K562 (cell line): Measurements from ENCODE around the gene HSPA5. TPM values are rescaled to one million over a fixed set of nuclear protein-coding genes. Genes with fewer than 3 reads are reported as not detected.

Experiments
- ATAC-seq: fragments of 200-7000 bp; cut with Tn5 transposase; 3 replicates; pipeline ENCODE4 v1.9.1; 2020; ENCODE audit warnings: moderate library complexity
- BruUV-seq: library from RNA; stranded (reverse); fragments of 400-500 nt; replicated peaks from 2 replicates; lab custom pipeline; 2021; lab: Mats Ljungman, UMichigan
- CTCF ChIA-PET: fragments of 300-600 bp; formaldehyde crosslinking; extraction: SDS; loops from one replicate; lab custom pipeline; 2021; ENCODE audit warnings: low intra/inter-chr PET ratio; lab: Yijun Ruan, JAX
- POLR2A ChIA-PET: fragments of 300-600, 350-650 bp; sonication (Branson Sonifier 250); formaldehyde crosslinking; extraction: SDS; loops from one replicate; lab custom pipeline; 2021; ENCODE audit warnings: antibody characterized with exemption, inconsistent platforms; lab: Yijun Ruan, JAX
- DNase-seq, 4 experiments: peaks; one replicate each; pipeline versions ENCODE4 v3.0.0 to v3.0.0-alpha.2; 2011 to 2018; ENCODE audit warnings: low spot score in 3 of 4, mixed read lengths in 3 of 4; ENCODE audit errors: extremely low read depth in 1 of 4
- FAIRE-seq: peaks from 2 replicates; lab custom pipeline; 2011; peaks lifted over from hg19 to GRCh38; lab: Jason Lieb, UNC
- H2AFZ ChIP-seq: 2 replicates; pipeline ENCODE4 v1.6.0; 2011; ENCODE audit warnings: low read depth, low read length, control low read depth, inconsistent platforms
- H3K27ac ChIP-seq: fragments of 200-600 bp; 3 replicates; pipeline ENCODE4 v1.8.0; 2011; ENCODE audit warnings: low read depth, mild to moderate bottlenecking, control low read depth, inconsistent platforms, low read length, moderate library complexity, mixed read lengths; ENCODE audit errors: extremely low read depth
- H3K27me3 ChIP-seq, 2 experiments: fragments of 300-600 bp in 1 of 2; 2 replicates in 1 of 2; 3 replicates in 1 of 2; pipeline versions ENCODE4 v1.6.0 to v1.8.0; 2011; ENCODE audit warnings: inconsistent platforms in 2 of 2, low read length in 2 of 2, mild to moderate bottlenecking in 1 of 2, mixed read lengths in 1 of 2, moderate library complexity in 1 of 2; ENCODE audit not compliant: control insufficient read depth in 2 of 2, insufficient read depth in 2 of 2
- H3K36me3 ChIP-seq: fragments of 300-600 bp; 3 replicates; pipeline ENCODE4 v1.8.0; 2011; ENCODE audit warnings: mild to moderate bottlenecking, low read length, inconsistent platforms; ENCODE audit not compliant: control insufficient read depth, insufficient read depth
- H3K4me1 ChIP-seq, 2 experiments: fragments of 200-600 bp in 1 of 2; replicated peaks in 1 of 2; 2 replicates in 1 of 2; 3 replicates in 1 of 2; pipeline versions ENCODE4 v1.5.1 to v1.8.0; 2011; ENCODE audit warnings: inconsistent platforms in 2 of 2, low read length in 2 of 2, mild to moderate bottlenecking in 1 of 2, mixed read lengths in 1 of 2, moderate library complexity in 1 of 2; ENCODE audit not compliant: control insufficient read depth in 2 of 2, insufficient read depth in 2 of 2
- H3K4me2 ChIP-seq: 2 replicates; pipeline ENCODE4 v1.6.1; 2011; ENCODE audit warnings: low read length, control low read depth, inconsistent platforms, mixed read lengths; ENCODE audit not compliant: insufficient read depth
- H3K4me3 ChIP-seq: fragments of 200-600 bp; sonication (generic), shearing (Covaris generic); 2 replicates; pipeline ENCODE4 v1.5.1; 2016; ENCODE audit warnings: control low read depth, inconsistent platforms
- H3K79me2 ChIP-seq: fragments of 200-600 bp; 3 replicates; pipeline ENCODE4 v1.8.0; 2011; ENCODE audit warnings: low read length, inconsistent platforms; ENCODE audit not compliant: control insufficient read depth, insufficient read depth
- H3K9ac ChIP-seq, 2 experiments: 2 replicates each; pipeline versions ENCODE4 v1.6.0 to v1.6.1; 2011; ENCODE audit warnings: low read depth in 2 of 2, low read length in 2 of 2, control low read depth in 1 of 2, inconsistent platforms in 1 of 2, mild to moderate bottlenecking in 1 of 2, mixed read lengths in 1 of 2; ENCODE audit not compliant: insufficient read depth in 1 of 2
- H3K9me1 ChIP-seq: one replicate; pipeline ENCODE4 v1.6.0; 2011; ENCODE audit warnings: inconsistent platforms, mild to moderate bottlenecking, low read length, moderate library complexity; ENCODE audit not compliant: control insufficient read depth, insufficient read depth
- H3K9me3 ChIP-seq: replicated peaks from 2 replicates; pipeline ENCODE4 v1.5.1; 2011; ENCODE audit warnings: low read depth, low read length, inconsistent platforms; ENCODE audit not compliant: control insufficient read depth, insufficient read depth
- H4K20me1 ChIP-seq: replicated peaks from 2 replicates; pipeline ENCODE4 v1.6.1; 2011; ENCODE audit warnings: low read length, inconsistent platforms, mixed read lengths; ENCODE audit not compliant: control insufficient read depth, insufficient read depth
- CBX1 ChIP-seq: sonication (generic); IDR thresholded peaks from 2 replicates; pipeline ENCODE4 v1.6.1; 2016; ENCODE audit warnings: antibody characterized with exemption, low read depth, mild to moderate bottlenecking
- CCNT2 ChIP-seq: IDR thresholded peaks from 2 replicates; pipeline ENCODE4 v1.6.1; 2011; ENCODE audit warnings: borderline replicate concordance, low read depth, mild to moderate bottlenecking, moderate library complexity, mixed read lengths, low read length; ENCODE audit not compliant: insufficient read length; ENCODE audit errors: extremely low read depth
- CHD4 ChIP-seq: fragments of 200-600 bp; sonication (generic); IDR thresholded peaks from 3 replicates; pipeline ENCODE4 v1.6.1; 2012; ENCODE audit warnings: low read depth, mild to moderate bottlenecking, mixed read lengths, low read length, inconsistent platforms; ENCODE audit not compliant: insufficient read depth, insufficient replicate concordance, poor library complexity, severe bottlenecking
- ETV5 ChIP-seq: sonication (generic); formaldehyde crosslinking; IDR thresholded peaks from 2 replicates; pipeline ENCODE4 v1.4.0; 2020; ENCODE audit warnings: low read depth, mild to moderate bottlenecking, missing genetic modification reagents
- FOXK2 ChIP-seq, 2 experiments: fragments of 450-650 bp; IDR thresholded peaks in 1 of 2; conservative IDR thresholded peaks in 1 of 2; 2 replicates each; pipeline ENCODE4 v1.6.1; 2016; ENCODE audit warnings: low read depth in 2 of 2, mild to moderate bottlenecking in 1 of 2
- HINFP ChIP-seq: fragments of 450-650 bp; conservative IDR thresholded peaks from 2 replicates; pipeline ENCODE4 v1.6.1; 2016; ENCODE audit warnings: missing genetic modification characterization, low read depth, mild to moderate bottlenecking, control low read depth, missing compliant biosample characterization
- HNRNPUL1 ChIP-seq: fragments of 200-400 bp; formaldehyde crosslinking; IDR thresholded peaks from 2 replicates; pipeline ENCODE4 v1.6.1; 2017; ENCODE audit warnings: low read length
- MCM2 ChIP-seq: fragments of 450-650 bp; IDR thresholded peaks from 2 replicates; pipeline ENCODE4 v1.6.1; 2017; ENCODE audit warnings: low read depth, mild to moderate bottlenecking
- NR1H2 ChIP-seq: sonication (generic); formaldehyde crosslinking; IDR thresholded peaks from 2 replicates; pipeline ENCODE4 v1.4.0; 2020; ENCODE audit warnings: mild to moderate bottlenecking, missing genetic modification reagents
- PPARD ChIP-seq: fragments of 250-450 bp; sonication (Bioruptor Pico); IDR thresholded peaks from 2 replicates; pipeline ENCODE4 v1.8.0; 2022; ENCODE audit warnings: inconsistent platforms, mild to moderate bottlenecking, moderate library complexity
- PRPF4 ChIP-seq: fragments of 200-400 bp; formaldehyde crosslinking; IDR thresholded peaks from one replicate; pipeline ENCODE4 v1.6.1; 2017; ENCODE audit warnings: low read length, low read depth, mild to moderate bottlenecking; ENCODE audit not compliant: insufficient read depth, poor library complexity, severe bottlenecking
- SNRNP70 ChIP-seq: fragments of 200-400 bp; formaldehyde crosslinking; optimal IDR thresholded peaks from 2 replicates; pipeline ENCODE3; 2017; ENCODE audit warnings: low read depth, low read length
- SRSF9 ChIP-seq: fragments of 200-400 bp; formaldehyde crosslinking; IDR thresholded peaks from 2 replicates; pipeline ENCODE4 v1.6.1; 2017; ENCODE audit warnings: low read depth, low read length, borderline replicate concordance
- STAT5A ChIP-seq: IDR thresholded peaks from 2 replicates; pipeline ENCODE4 v1.6.1; 2012; ENCODE audit warnings: low read length, inconsistent platforms, borderline replicate concordance
- ZKSCAN8 ChIP-seq: fragments of 200-800 bp; sonication (Bioruptor generic); IDR thresholded peaks from 2 replicates; pipeline ENCODE4 v1.6.1; 2016; ENCODE audit warnings: missing genetic modification characterization, missing compliant biosample characterization
- ZMIZ1 ChIP-seq, 2 experiments: fragments of 150-350 bp in 1 of 2; IDR thresholded peaks; 2 replicates each; pipeline ENCODE4 v1.6.1; 2012 to 2016; ENCODE audit warnings: low read depth in 2 of 2, low read length in 2 of 2, mild to moderate bottlenecking in 1 of 2, moderate library complexity in 1 of 2
- ZNF134 ChIP-seq: fragments of 250-450 bp; sonication (Bioruptor Pico); conservative IDR thresholded peaks from 2 replicates; pipeline ENCODE4 v1.4.0; 2020
- ZNF253 ChIP-seq: fragments of 250-450 bp; sonication (Bioruptor Pico); conservative IDR thresholded peaks from 2 replicates; pipeline ENCODE4 v1.6.1; 2021; ENCODE audit warnings: mild to moderate bottlenecking
- ZNF316 ChIP-seq: fragments of 450-650 bp; IDR thresholded peaks from 2 replicates; pipeline ENCODE4 v1.6.1; 2016
- WGBS: fragments of 100-300 bp; shearing (Covaris generic); methylation state at CpG from one replicate; pipeline ENCODE4 v1.1.6; 2016; ENCODE audit warnings: low coverage, mixed read lengths; ENCODE audit not compliant: insufficient coverage; ENCODE audit errors: missing lambda C conversion rate; 5-methylcytosine and 5-hydroxymethylcytosine counted together
- in situ Hi-C: fragments of 300-500 bp; cut with MboI; formaldehyde crosslinking; loops from 4 replicates; pipeline ENCODE4 v1.15.0; 2018; ENCODE audit warnings: inconsistent platforms, mixed read lengths
- intact Hi-C: fragments of 100-400 bp; cut with micrococcal nuclease; formaldehyde crosslinking; loops from 2 replicates; pipeline ENCODE4 v1.14.2; 2022
- polyA plus RNA-seq, 8 experiments: library from polyadenylated mRNA; depleted of rRNA in 4 of 8; stranded (reverse) in 5 of 8; unstranded in 3 of 8; fragments of >200 nt; fragmentation: Nextera tagmentation in 2 of 8; fragmentation: Illumina TruSeq in 1 of 8; extraction: Ambion mirVana in 2 of 8; extraction: Trizol in 1 of 8; gene quantifications; 2 replicates each; pipeline versions ENCODE4 v1.2.1 to v1.2.3, GENCODE V29; 2011 to 2014; ENCODE audit warnings: inconsistent platforms in 1 of 8, missing spikeins in 1 of 8
- total RNA-seq, 7 experiments: library from RNA; depleted of rRNA in 6 of 7; stranded (reverse); fragments of >200 nt in 6 of 7; fragmentation: Illumina TruSeq in 2 of 7; extraction: Trizol in 2 of 7; gene quantifications; 2 replicates each; pipeline versions ENCODE4 v1.2.1 to v1.2.3, GENCODE V29; 2011 to 2021; ENCODE audit warnings: low replicate concordance in 1 of 7

HSPA5 gene
- total and polyA plus RNA-seq, 9 of the 15 experiments (the other 6 are each of a cell fraction or from before 2014, with no cell fraction given): 48.0 to 265 (median 113) TPM

GRCh38 chr9:125246261-125246667 lies 5.1 kb upstream of the HSPA5 start:
- Histone ChIP-seq H3K4me1 (peaks cover 18 to 29% of the 10 kb centered on the region in 2 experiments; a peak in 4 of 5 replicates), H3K36me3 (no peaks in the 10 kb centered on the region), H3K4me2 (peak overlapping the region; percentile 57), H3K27ac (peak overlapping the region; percentile 76), H2AFZ (peak overlapping the region; percentile 79), H3K9me3 (no peaks in the 10 kb centered on the region), H3K9ac (peak overlapping the region; percentile 50 to 53; a peak in 3 of 4 replicates), H3K27me3 (no peaks in the 10 kb centered on the region), H3K9me1 (no peaks in the 10 kb centered on the region), H3K4me3 (no peak overlapping the region), H4K20me1 (no peaks in the 10 kb centered on the region), H3K79me2 (peaks cover 11% of the 10 kb centered on the region)
- no TSS peak for BruUV-seq
- peak; percentile 77 for FAIRE-seq
- peak in 1 of 4 experiments; percentile 73 for DNase-seq
- WGBS: 9% methylated on average over 6 of the region's 6 CpGs
- peak; percentile 41 for ATAC-seq
- in situ Hi-C loops (no loop called here), intact Hi-C loops (no loop called here)
- ChIA-PET CTCF (no interaction called here), POLR2A (interaction anchor here (0.7 to 1.6 kb wide), 6 partner anchors 8 to 284 kb away, joined by 3 to 7 read pairs (median 4); partner anchors contain the start of gene GAPVD1)
- TF ChIP-seq NR1H2 (no peak), ZNF134 (no peak), CBX1 (no peak), STAT5A (peak; percentile 53; the same call in 1 of the 2 replicates), PPARD (CRISPR knock-in tag) (no peak), HNRNPUL1 (no peak), ZKSCAN8 (no peak), CCNT2 (peak; percentile 17), ZNF253 (CRISPR knock-in tag) (no peak), SNRNP70 (no peak), FOXK2 (conservative IDR thresholded peaks at IDR 0.05 in 1 of 2, IDR thresholded peaks at IDR 0.05 in 1 of 2; ENCODE audit: low read depth in 2 of 2) (0 out of 4 replicates have a peak, but pooled peaks of 1 of the 2 experiments have one; percentile 10), ZMIZ1 (IDR thresholded peaks at IDR 0.05; ENCODE audit: low read depth in 2 of 2, low read length in 2 of 2) (peak in 1 of 2 experiments; percentile 69; a peak in 1 of 4 replicates), MCM2 (no peak), ZNF316 (peak; percentile 93), CHD4 (no peak), PRPF4 (no peak), HINFP (tag) (no peak), ETV5 (CRISPR knock-in tag) (no peak), SRSF9 (no peak)
